ENCODE results near the gene TAOK1.

The TAOK1 gene

GRCh38 chr17:29590411-29591145 lies 200.4 kb downstream of the TAOK1 start (continued):
- TF ChIP-seq, protein P1, sequence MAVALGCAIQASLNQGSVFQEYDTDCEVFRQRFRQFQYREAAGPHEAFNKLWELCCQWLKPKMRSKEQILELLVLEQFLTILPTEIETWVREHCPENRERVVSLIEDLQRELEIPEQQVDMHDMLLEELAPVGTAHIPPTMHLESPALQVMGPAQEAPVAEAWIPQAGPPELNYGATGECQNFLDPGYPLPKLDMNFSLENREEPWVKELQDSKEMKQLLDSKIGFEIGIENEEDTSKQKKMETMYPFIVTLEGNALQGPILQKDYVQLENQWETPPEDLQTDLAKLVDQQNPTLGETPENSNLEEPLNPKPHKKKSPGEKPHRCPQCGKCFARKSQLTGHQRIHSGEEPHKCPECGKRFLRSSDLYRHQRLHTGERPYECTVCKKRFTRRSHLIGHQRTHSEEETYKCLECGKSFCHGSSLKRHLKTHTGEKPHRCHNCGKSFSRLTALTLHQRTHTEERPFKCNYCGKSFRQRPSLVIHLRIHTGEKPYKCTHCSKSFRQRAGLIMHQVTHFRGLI (tag by site-specific recombination; IDR thresholded peaks at IDR 0.05): no peak
- TF ChIP-seq GLIS2 (tag by site-specific recombination; IDR thresholded peaks at IDR 0.05) (peak; percentile 68), ZNF184 (tag by site-specific recombination; IDR thresholded peaks at IDR 0.05) (no peak), EGR2 (tag by site-specific recombination; IDR thresholded peaks at IDR 0.05; ENCODE audit: low read depth) (peak; percentile 44; the same call in 1 of the 2 replicates), PRDM4 (tag by site-specific recombination; IDR thresholded peaks at IDR 0.05) (no peak), ZNF658 (tag by site-specific recombination; IDR thresholded peaks at IDR 0.05) (no peak), ZBTB7A (tag by site-specific recombination; IDR thresholded peaks at IDR 0.05; ENCODE audit: low read depth) (peak; percentile 65; the same call in 1 of the 2 replicates), ZNF146 (tag by site-specific recombination; IDR thresholded peaks at IDR 0.05) (no peak), SP2 (tag by site-specific recombination; IDR thresholded peaks at IDR 0.05) (peak; percentile 21; the same call in 1 of the 2 replicates), ZNF341 (tag by site-specific recombination; IDR thresholded peaks at IDR 0.05; ENCODE audit: low read depth) (peak; percentile 47; the same call in 1 of the 2 replicates), ZNF623 (tag by site-specific recombination; IDR thresholded peaks at IDR 0.05) (no peak), OVOL3 (tag by site-specific recombination; IDR thresholded peaks at IDR 0.05) (no peak), BCL11B (tag by site-specific recombination; IDR thresholded peaks at IDR 0.05; ENCODE audit: low read depth) (0 out of 2 replicates have a peak, but pooled peaks have one; percentile 16), SETDB1 (IDR thresholded peaks at IDR 0.05; ENCODE audit: insufficient read length, low read length) (no peak), ZNF335 (tag by site-specific recombination; conservative IDR thresholded peaks at IDR 0.05) (no peak), WT1 (tag by site-specific recombination; IDR thresholded peaks at IDR 0.05) (no peak), ZNF266 (tag by site-specific recombination; IDR thresholded peaks at IDR 0.05; ENCODE audit: low read depth) (no peak), ZSCAN30 (tag by site-specific recombination; IDR thresholded peaks at IDR 0.05) (no peak), ZNF626 (tag by site-specific recombination; IDR thresholded peaks at IDR 0.05) (no peak), ZNF645 (tag by site-specific recombination; IDR thresholded peaks at IDR 0.05) (no peak), SCRT2 (tag by site-specific recombination; IDR thresholded peaks at IDR 0.05) (no peak), ZNF426 (tag by site-specific recombination; IDR thresholded peaks at IDR 0.05) (no peak), ZNF692 (tag by site-specific recombination; IDR thresholded peaks at IDR 0.05) (no peak), ZIC2 (tag by site-specific recombination; IDR thresholded peaks at IDR 0.05) (peak; percentile 65), ZNF768 (tag by site-specific recombination; IDR thresholded peaks at IDR 0.05) (no peak), FEZF1 (tag by site-specific recombination; IDR thresholded peaks at IDR 0.05) (peak; percentile 7; the same call in 1 of the 2 replicates), ZNF391 (tag by site-specific recombination; IDR thresholded peaks at IDR 0.05; ENCODE audit: borderline replicate concordance, low read depth) (no peak), ZNF473 (tag by site-specific recombination; IDR thresholded peaks at IDR 0.05) (no peak)
- TF ChIP-seq, protein P2, sequence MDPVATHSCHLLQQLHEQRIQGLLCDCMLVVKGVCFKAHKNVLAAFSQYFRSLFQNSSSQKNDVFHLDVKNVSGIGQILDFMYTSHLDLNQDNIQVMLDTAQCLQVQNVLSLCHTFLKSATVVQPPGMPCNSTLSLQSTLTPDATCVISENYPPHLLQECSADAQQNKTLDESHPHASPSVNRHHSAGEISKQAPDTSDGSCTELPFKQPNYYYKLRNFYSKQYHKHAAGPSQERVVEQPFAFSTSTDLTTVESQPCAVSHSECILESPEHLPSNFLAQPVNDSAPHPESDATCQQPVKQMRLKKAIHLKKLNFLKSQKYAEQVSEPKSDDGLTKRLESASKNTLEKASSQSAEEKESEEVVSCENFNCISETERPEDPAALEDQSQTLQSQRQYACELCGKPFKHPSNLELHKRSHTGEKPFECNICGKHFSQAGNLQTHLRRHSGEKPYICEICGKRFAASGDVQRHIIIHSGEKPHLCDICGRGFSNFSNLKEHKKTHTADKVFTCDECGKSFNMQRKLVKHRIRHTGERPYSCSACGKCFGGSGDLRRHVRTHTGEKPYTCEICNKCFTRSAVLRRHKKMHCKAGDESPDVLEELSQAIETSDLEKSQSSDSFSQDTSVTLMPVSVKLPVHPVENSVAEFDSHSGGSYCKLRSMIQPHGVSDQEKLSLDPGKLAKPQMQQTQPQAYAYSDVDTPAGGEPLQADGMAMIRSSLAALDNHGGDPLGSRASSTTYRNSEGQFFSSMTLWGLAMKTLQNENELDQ (tag by site-specific recombination; IDR thresholded peaks at IDR 0.05; ENCODE audit: low read depth): no peak
- TF ChIP-seq, protein P3, sequence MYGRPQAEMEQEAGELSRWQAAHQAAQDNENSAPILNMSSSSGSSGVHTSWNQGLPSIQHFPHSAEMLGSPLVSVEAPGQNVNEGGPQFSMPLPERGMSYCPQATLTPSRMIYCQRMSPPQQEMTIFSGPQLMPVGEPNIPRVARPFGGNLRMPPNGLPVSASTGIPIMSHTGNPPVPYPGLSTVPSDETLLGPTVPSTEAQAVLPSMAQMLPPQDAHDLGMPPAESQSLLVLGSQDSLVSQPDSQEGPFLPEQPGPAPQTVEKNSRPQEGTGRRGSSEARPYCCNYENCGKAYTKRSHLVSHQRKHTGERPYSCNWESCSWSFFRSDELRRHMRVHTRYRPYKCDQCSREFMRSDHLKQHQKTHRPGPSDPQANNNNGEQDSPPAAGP (tag by site-specific recombination; IDR thresholded peaks at IDR 0.05): no peak; the same call in 1 of the 2 replicates

Measured in HEK293 (cell line).